Heart right ventricle (tissue), 16 donors: ENCODE results near the gene SFMBT2. TPM values are rescaled to one million over a fixed set of nuclear protein-coding genes. Genes with fewer than 3 reads are reported as not detected.

Source experiments
- ATAC-seq, 8 donors: fragments of 200-7000 bp; cut with Tn5 transposase; one replicate each; pipeline ENCODE4 v1.9.1; 2020; ENCODE audit warnings: mild to moderate bottlenecking in 8 of 8, moderate library complexity in 8 of 8, moderate number of reproducible peaks in 1 of 8
- DNase-seq, 2 donors: peaks; one replicate each; pipeline ENCODE4 v3.0.0-alpha.2; 2020
- H3K27ac ChIP-seq, 10 donors: fragments of 200-600 bp; sonication (generic) in 2 of 10; one replicate each; pipeline versions ENCODE4 v1.5.0 to v1.8.0; 2020 to 2022; ENCODE audit warnings: mild to moderate bottlenecking in 3 of 10
- H3K27me3 ChIP-seq, 7 donors: fragments of 200-600 bp; one replicate each; pipeline ENCODE4 v1.8.0; 2021 to 2022; ENCODE audit warnings: mild to moderate bottlenecking in 2 of 7
- H3K36me3 ChIP-seq, 9 donors: fragments of 200-600 bp; sonication (generic) in 1 of 9; one replicate each; pipeline versions ENCODE4 v1.5.0 to v1.8.0; 2020 to 2022; ENCODE audit warnings: mild to moderate bottlenecking in 2 of 9
- H3K4me1 ChIP-seq, 9 donors: fragments of 200-600 bp; sonication (generic) in 1 of 9; one replicate each; pipeline versions ENCODE4 v1.5.0 to v1.8.0; 2020 to 2022; ENCODE audit warnings: mild to moderate bottlenecking in 4 of 9
- H3K4me3 ChIP-seq, 10 donors: fragments of 200-600 bp; sonication (generic) in 2 of 10; one replicate each; pipeline versions ENCODE4 v1.5.0 to v1.8.0; 2020 to 2022; ENCODE audit warnings: mild to moderate bottlenecking in 7 of 10, moderate library complexity in 2 of 10
- H3K9me3 ChIP-seq, 11 donors: fragments of 200-600 bp in 10 of 11; sonication (generic) in 2 of 11; one replicate each; pipeline versions ENCODE4 v1.5.0 to v1.8.0; 2013 to 2022; ENCODE audit warnings: mild to moderate bottlenecking in 2 of 11, control low read depth in 1 of 11, moderate library complexity in 1 of 11
- CTCF ChIP-seq, 9 donors: fragments of 200-600 bp; sonication (generic) in 2 of 9; IDR thresholded peaks; one replicate each; pipeline versions ENCODE4 v1.5.0 to v1.8.0; 2021 to 2022; ENCODE audit warnings: antibody characterized with exemption in 9 of 9, mild to moderate bottlenecking in 5 of 9, moderate library complexity in 1 of 9
- WGBS, 2 donors: extraction: QIAGEN DNeasy Blood & Tissue Kit; methylation state at CpG; one replicate each; pipeline ENCODE4 v1.1.7; 2013; ENCODE audit warnings: inconsistent platforms in 1 of 2; 5-methylcytosine and 5-hydroxymethylcytosine counted together
- intact Hi-C, 10 donors: fragments of 100-400 bp; cut with DNase I; formaldehyde crosslinking; loops; one replicate each; pipeline versions ENCODE4 v1.11.1 to v1.14.2; 2022
- polyA plus RNA-seq, 2 donors: library from polyadenylated mRNA; stranded (reverse); fragments of 200-250 nt; gene quantifications; one replicate each; pipeline ENCODE4 v1.2.3, GENCODE V29; 2013
- total RNA-seq, 10 donors: library from RNA; stranded (reverse); fragmentation: NEBNext Ultra II Directional in 3 of 10; extraction: Animal tissue kit (Norgen Biotek cat#: 25700) in 3 of 10; gene quantifications; one replicate each; pipeline versions ENCODE4 v1.2.1 to v1.2.4, GENCODE V29; 2021 to 2023
- donor health status: Arrhythmogenic right ventricular cardiomyopathy.
- donor health status: ischemic (EF 13 %, LVEDD 7.1; RV severe dilation, severe dysfunction).
- donor health status: healthy with polysubstance abuse.
- donor health status: DM: no; HTN: yes; CAD: no.
- donor health status: DM: no; HTN: no; CAD: no.
- donor health status: ischemic (EF 25% LVEDD 6.9; RV normal size, moderate dysfunction).
- donor health status: ischemic (EF 25% LVEDD 5.7; RV mildly dilated, moderate dysfunction).
- donor health status: healthy.
- donor health status: DM: yes; HTN: yes; CAD: no.
- donor health status: Ischemic cardiomyopathy.
- donor health status: ischemic (EF 35%, LVEDD 5.7; RV mildly dilated, moderate dysfunction).
- donor health status: nonischemic (EF 11% LVEDD 7.7; RV severe dilation, severe dysfunction).
- donor health status: DM: yes; HTN: yes; CAD: no.
- donor health status: PGD.
- donor health status: ischemic (EF 29% LVEDD 5.4; RV normal size, mild dysfunction).
- donor health status: nonischemic (EF 23%, LVEDD 6.1; RV moderate dilation, normal function).

The SFMBT2 gene
- total and polyA plus RNA-seq, 12 donors = 4.1 to 14.2 (median 10.0) TPM

GRCh38 chr10:7306147-7306546 lies 104.7 kb downstream of the SFMBT2 start:
- TF ChIP-seq CTCF (IDR thresholded peaks at IDR 0.05) = no peak
- no peak for DNase-seq
- H3K4me1 ChIP-seq = peaks cover 0 to 29% (median 6%) of the 10 kb centered on the region in 9 donors
- no peaks in the 10 kb centered on the region for H3K27me3 ChIP-seq
- H3K27ac ChIP-seq = no peak overlapping the region
- ATAC-seq = peak in 1 of 8 donors; percentile 55
- peaks cover 0 to 6% (median 0%) of the 10 kb centered on the region in 9 donors for H3K36me3 ChIP-seq
- intact Hi-C loops = no loop called here
- peaks cover 0 to 20% (median 0%) of the 10 kb centered on the region in 11 donors for H3K9me3 ChIP-seq
- WGBS, 2 donors = 85 to 91% methylated on average over 9 of the region's 9 CpGs
- no peak overlapping the region for H3K4me3 ChIP-seq

DNA sequence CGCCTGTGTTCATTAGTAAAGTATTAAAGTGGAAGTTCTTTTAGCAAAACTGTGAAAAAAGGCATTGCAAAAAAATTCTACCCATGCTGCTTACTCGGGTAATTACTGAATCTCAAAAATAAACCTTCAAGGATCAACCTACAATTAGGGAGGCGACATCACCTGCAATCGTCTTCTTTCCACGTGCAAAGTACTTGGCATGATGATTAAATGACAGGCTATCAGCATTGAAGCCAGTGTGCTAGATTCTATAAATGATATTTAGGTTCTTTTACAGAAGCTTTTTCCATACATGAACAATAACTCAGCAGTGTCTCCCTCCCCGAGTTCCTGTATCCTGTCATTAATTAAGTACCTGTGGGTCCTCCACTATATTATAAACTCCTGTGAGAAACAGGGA lies 105.8 kb downstream of the SFMBT2 start:
- H3K9me3 ChIP-seq = peaks cover 0 to 20% (median 0%) of the 10 kb centered on the region in 11 donors
- no peak for ATAC-seq
- intact Hi-C loops = no loop called here
- TF ChIP-seq CTCF (IDR thresholded peaks at IDR 0.05) = no peak
- H3K4me3 ChIP-seq = no peak overlapping the region
- H3K36me3 ChIP-seq = peaks cover 0 to 3% (median 0%) of the 10 kb centered on the region in 9 donors
- 84 to 86% methylated on average over 6 of the region's 6 CpGs for WGBS, 2 donors
- DNase-seq = no peak
- peaks cover 0 to 35% (median 16%) of the 10 kb centered on the region in 9 donors for H3K4me1 ChIP-seq
- no peaks in the 10 kb centered on the region for H3K27me3 ChIP-seq
- no peak overlapping the region for H3K27ac ChIP-seq

DNA sequence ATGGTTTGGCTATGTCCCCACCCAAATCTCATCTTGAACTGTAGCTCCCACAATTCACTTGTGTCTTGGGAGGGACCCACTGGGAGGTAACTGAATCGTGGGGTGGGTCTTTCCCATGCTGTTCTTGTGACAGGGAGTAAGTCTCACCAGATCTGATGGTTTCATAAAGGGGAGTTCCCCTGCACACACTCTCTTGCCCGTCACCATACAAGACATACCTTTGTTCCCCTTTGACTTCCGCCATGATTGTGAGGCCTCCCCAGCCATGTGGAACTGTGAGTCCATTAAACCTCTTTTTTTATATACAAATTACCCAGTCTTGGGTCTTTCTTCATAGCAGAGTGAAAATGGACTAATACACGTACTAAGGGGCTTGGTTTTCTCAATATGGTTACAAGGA lies 106.7 kb downstream of the SFMBT2 start:
- DNase-seq (no peak), ATAC-seq (no peak)
- TF ChIP-seq CTCF (IDR thresholded peaks at IDR 0.05) = no peak
- intact Hi-C loops = no loop called here
- peaks cover 0 to 20% (median 0%) of the 10 kb centered on the region in 11 donors for H3K9me3 ChIP-seq
- no peak overlapping the region for H3K4me3 ChIP-seq
- H3K36me3 ChIP-seq = no peaks in the 10 kb centered on the region
- WGBS, 2 donors = 91 to 96% methylated on average over 4 of the region's 4 CpGs
- no peaks in the 10 kb centered on the region for H3K27me3 ChIP-seq
- H3K27ac ChIP-seq = no peak overlapping the region
- H3K4me1 ChIP-seq = peaks cover 0 to 35% (median 16%) of the 10 kb centered on the region in 9 donors

GRCh38 chr10:7302930-7303557 lies 107.8 kb downstream of the SFMBT2 start:
- no peak for DNase-seq
- H3K36me3 ChIP-seq = no peaks in the 10 kb centered on the region
- H3K9me3 ChIP-seq = peaks cover 0 to 15% (median 0%) of the 10 kb centered on the region in 11 donors
- no peak overlapping the region for H3K4me3 ChIP-seq
- WGBS, 2 donors = 35 to 80% methylated on average over 2 of the region's 2 CpGs
- intact Hi-C loops = no loop called here
- no peak overlapping the region for H3K27ac ChIP-seq
- peaks cover 0 to 35% (median 16%) of the 10 kb centered on the region in 9 donors for H3K4me1 ChIP-seq
- no peak for ATAC-seq
- H3K27me3 ChIP-seq = no peaks in the 10 kb centered on the region
- no peak for TF ChIP-seq CTCF (IDR thresholded peaks at IDR 0.05)
